Esophagus squamous epithelium (tissue), 4 donors: ENCODE results near the gene SHC1.

Source experiments
- POLR2A ChIP-seq, 4 donors: fragments of 450-650 bp; IDR thresholded peaks; one replicate each; pipeline ENCODE4 v1.6.1; 2017; ENCODE audit warnings: antibody characterized with exemption in 4 of 4, mild to moderate bottlenecking in 4 of 4, moderate library complexity in 3 of 4
- TF ChIP-seq, protein P1 (sequence below), 6 experiments: fragments of 450-650 bp in 4 of 6; fragments of 200-600 bp in 2 of 6; sonication (generic) in 2 of 6; IDR thresholded peaks; one replicate each; pipeline ENCODE4 v1.5.1; 2016 to 2019; ENCODE audit warnings: antibody characterized with exemption in 6 of 6, mild to moderate bottlenecking in 4 of 6, moderate library complexity in 4 of 6

DNA sequence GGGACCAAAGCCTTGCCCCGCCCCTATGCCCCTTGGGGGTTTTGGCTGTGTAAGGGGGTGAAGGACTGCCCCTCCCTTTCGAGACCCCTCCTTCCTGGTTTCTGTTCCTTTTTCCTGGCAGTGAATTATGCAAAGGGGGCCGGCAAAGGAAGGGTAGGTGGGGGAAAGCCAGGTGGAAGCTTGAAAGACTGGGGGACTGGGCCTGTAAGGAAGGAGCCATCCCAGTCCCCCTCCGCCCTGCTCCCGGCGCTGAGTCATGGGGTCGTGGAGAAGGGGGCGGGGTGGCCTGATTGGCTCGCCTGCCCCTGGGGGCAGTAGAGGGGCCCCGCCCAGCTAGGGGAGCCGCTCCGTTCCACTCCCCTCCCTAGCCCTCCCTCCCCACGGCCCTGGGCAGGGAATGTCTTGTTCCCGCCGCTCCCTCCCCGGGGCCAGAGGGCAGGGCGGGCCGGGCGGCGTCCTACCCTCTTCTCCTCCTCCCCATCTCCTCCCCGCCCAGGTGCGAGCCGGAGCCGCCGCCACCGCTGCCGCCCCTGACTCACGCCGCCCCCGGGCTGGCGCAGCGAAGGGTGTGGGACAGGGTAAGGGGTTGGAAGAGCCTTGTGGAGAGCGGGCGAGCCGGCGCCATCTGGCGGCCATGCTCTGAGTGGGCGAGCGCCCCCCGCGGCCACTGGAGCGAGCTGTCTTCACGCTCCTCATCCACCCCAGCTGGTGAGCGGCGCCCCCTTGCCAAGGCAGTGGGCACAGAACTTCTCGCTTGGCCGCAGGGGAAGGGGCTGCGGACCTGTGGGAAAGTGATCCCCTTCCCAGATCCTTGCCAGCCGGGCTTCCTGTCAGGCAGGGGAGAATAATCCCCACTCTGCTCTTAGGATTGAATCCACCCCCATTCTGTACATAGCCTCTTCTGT lies 46.7 kb upstream of the SHC1 start:
- peak in 2 of 4 donors; percentile 38 to 40 for TF ChIP-seq POLR2A (IDR thresholded peaks at IDR 0.05)
- TF ChIP-seq, protein P1, sequence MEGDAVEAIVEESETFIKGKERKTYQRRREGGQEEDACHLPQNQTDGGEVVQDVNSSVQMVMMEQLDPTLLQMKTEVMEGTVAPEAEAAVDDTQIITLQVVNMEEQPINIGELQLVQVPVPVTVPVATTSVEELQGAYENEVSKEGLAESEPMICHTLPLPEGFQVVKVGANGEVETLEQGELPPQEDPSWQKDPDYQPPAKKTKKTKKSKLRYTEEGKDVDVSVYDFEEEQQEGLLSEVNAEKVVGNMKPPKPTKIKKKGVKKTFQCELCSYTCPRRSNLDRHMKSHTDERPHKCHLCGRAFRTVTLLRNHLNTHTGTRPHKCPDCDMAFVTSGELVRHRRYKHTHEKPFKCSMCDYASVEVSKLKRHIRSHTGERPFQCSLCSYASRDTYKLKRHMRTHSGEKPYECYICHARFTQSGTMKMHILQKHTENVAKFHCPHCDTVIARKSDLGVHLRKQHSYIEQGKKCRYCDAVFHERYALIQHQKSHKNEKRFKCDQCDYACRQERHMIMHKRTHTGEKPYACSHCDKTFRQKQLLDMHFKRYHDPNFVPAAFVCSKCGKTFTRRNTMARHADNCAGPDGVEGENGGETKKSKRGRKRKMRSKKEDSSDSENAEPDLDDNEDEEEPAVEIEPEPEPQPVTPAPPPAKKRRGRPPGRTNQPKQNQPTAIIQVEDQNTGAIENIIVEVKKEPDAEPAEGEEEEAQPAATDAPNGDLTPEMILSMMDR (IDR thresholded peaks at IDR 0.05): peak; percentile 96 to 99 (median 98)
